Stimulated activated naive CD8-positive, alpha-beta T cell treated with anti-CD3 and anti-CD28 coated beads, Interleukin-15, Interleukin-2, amounts not matched to agents 100 ng/mL and 50 ng/mL, for 24 hours (primary cell): ENCODE results near the gene CASD1.

Experiments
- H3K27ac Mint-ChIP-seq: one replicate; pipeline ENCODE4 v1.8.0; 2021; ENCODE audit warnings: mild to moderate bottlenecking, mixed read lengths
- H3K27me3 Mint-ChIP-seq: one replicate; pipeline ENCODE4 v1.8.0; 2021; ENCODE audit warnings: mixed read lengths
- H3K36me3 Mint-ChIP-seq: one replicate; pipeline ENCODE4 v1.8.0; 2021; ENCODE audit warnings: low read depth, mixed read lengths
- H3K4me1 Mint-ChIP-seq: one replicate; pipeline ENCODE4 v1.8.0; 2021; ENCODE audit warnings: low read depth, mixed read lengths
- H3K4me3 Mint-ChIP-seq: one replicate; pipeline ENCODE4 v1.8.0; 2021; ENCODE audit warnings: mild to moderate bottlenecking, mixed read lengths
- H3K9me3 Mint-ChIP-seq: one replicate; pipeline ENCODE4 v1.8.0; 2021; ENCODE audit warnings: mixed read lengths

Gene CASD1

DNA sequence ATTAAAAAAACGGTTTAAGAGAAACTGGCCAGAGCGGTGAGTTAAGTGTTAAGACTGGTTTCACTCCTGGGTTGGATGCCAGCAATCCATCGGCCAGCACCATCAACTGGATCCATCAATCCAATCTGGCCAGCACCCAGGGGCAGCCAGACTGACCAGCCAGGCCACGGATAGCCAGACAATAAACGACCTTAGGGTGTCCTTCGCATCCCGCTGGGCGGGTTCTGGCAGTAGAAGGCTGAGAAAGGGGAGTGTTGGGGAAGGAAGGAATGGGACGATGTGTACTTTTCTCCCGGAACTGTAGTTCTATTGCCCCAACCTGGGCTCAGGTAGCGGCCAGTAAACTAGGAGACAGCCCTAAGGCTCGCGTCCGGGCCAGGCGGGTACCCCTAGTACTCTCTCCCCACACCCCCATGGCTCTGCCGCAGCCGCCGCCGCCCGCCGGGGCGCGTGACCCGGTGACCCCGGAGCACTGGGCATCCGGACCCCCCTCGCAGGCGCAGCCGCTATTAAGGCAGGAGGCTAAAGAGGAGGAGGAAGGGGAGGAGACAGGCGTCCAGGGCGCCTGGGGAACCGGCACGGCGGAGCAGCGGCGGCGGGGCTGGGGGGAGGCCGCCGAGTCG, at the start of gene CASD1:
CASD1 (plus strand) TSS at position 546 of the 623 bp plus-strand sequence. CDS start 276 bp downstream, outside the sequence.
- no peaks in the 10 kb centered on the region for H3K27me3 Mint-ChIP-seq
- H3K9me3 Mint-ChIP-seq, result no peaks in the 10 kb centered on the region
- peaks cover 15% of the 10 kb centered on the region for H3K36me3 Mint-ChIP-seq
- H3K4me1 Mint-ChIP-seq, result peaks cover 44% of the 10 kb centered on the region
- H3K4me3 Mint-ChIP-seq, result peak within 1 kb of the TSS; percentile 85
- peak within 1 kb of the TSS; percentile 93 for H3K27ac Mint-ChIP-seq

DNA sequence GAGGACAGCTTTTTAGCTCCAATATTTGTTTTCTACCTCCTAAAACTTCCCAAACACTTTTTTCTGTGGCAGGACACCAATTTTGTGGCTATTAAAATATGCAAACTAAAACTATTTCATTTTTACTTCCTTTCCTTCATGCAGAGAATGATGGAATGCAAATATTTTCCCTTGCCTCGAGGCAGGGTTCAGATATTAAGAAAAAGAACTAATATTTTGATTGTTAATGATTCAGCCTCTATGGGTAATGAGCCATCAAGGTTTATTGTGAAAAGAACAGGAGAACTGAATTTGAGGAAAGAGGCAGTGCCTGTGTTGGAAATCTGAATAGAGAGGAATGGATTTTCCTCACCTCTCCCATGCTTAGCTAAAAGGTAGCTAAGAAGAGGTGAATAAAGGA, 43.1 kb upstream of the CASD1 start:
- Mint-ChIP-seq H3K27ac (no peak overlapping the region), H3K36me3 (no peaks in the 10 kb centered on the region), H3K27me3 (peaks cover 15% of the 10 kb centered on the region), H3K4me3 (no peak overlapping the region), H3K4me1 (no peaks in the 10 kb centered on the region), H3K9me3 (peaks cover 5% of the 10 kb centered on the region)

DNA sequence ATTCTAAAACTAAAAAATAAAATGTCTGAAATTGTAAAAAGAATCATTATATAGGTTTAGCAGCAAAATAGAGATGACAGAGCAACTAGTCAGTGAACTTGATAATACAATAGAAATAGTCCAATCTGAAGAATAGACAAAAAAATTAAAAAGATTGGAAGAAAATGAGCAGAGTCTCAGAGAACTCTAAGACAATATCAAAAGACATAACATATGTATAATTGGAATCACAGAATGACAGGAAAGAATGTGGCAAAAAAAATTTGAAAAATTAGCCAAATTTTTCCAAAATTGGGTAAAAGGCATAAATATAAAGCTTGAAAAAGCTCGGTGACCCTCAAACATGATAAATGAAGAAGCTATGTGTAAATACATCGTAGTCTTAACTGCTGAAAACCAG, 38.0 kb upstream of the CASD1 start:
- Mint-ChIP-seq H3K4me1 (no peaks in the 10 kb centered on the region), H3K4me3 (no peak overlapping the region), H3K9me3 (peaks cover 5% of the 10 kb centered on the region), H3K27me3 (peaks cover 17% of the 10 kb centered on the region), H3K27ac (no peak overlapping the region), H3K36me3 (no peaks in the 10 kb centered on the region)

DNA sequence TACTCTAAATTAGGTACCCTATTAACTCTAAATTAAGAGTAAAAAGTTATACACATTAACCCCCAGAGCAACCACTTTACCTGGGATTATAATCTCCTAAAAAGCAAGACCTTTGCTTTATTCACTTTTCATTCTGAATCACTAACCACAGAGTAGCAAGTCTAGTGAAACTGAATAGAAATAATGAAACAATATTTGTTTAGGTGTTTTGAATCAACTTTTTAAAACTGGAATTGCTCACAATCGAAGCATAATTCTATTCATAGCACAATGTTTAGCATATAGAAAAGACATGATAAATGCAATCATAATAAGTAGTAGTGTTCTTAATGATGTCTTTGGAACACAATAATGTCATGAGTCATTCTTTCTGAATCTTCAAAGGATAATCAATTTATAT, 37.0 kb upstream of the CASD1 start:
- peaks cover 18% of the 10 kb centered on the region for H3K27me3 Mint-ChIP-seq
- no peaks in the 10 kb centered on the region for H3K4me1 Mint-ChIP-seq
- H3K27ac Mint-ChIP-seq, result no peak overlapping the region
- no peak overlapping the region for H3K4me3 Mint-ChIP-seq
- no peaks in the 10 kb centered on the region for H3K36me3 Mint-ChIP-seq
- peaks cover 5% of the 10 kb centered on the region for H3K9me3 Mint-ChIP-seq

DNA sequence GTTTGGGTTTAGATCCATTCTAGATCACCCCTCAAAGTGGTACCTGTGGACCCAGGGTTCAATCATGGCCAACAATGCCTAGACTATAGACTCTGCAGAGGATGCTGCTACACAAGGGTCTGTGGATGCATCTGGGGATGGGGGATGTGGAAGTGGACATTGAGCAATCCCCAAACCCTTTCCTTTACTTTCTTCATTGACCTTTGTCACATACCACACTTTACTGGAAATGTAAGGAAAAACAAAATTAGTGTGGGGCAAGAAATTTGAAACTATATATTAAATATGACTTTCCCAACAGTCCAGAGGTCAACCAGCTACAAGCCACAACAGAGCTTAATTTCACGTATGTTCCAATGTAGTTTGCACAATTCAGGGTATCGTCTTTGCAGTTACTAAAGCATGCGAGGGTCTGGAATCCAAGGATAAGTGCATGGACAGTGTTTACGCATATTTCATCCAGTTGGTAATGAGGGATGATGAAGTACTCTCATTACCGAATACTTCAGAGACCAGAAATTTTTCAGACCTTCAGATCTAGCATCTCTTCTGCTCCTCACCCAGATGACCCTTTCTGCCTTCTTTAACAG, 33.3 kb upstream of the CASD1 start:
- no peak overlapping the region for H3K27ac Mint-ChIP-seq
- no peaks in the 10 kb centered on the region for H3K36me3 Mint-ChIP-seq
- H3K27me3 Mint-ChIP-seq, result peaks cover 18% of the 10 kb centered on the region
- no peaks in the 10 kb centered on the region for H3K9me3 Mint-ChIP-seq
- no peaks in the 10 kb centered on the region for H3K4me1 Mint-ChIP-seq
- H3K4me3 Mint-ChIP-seq, result no peak overlapping the region

DNA sequence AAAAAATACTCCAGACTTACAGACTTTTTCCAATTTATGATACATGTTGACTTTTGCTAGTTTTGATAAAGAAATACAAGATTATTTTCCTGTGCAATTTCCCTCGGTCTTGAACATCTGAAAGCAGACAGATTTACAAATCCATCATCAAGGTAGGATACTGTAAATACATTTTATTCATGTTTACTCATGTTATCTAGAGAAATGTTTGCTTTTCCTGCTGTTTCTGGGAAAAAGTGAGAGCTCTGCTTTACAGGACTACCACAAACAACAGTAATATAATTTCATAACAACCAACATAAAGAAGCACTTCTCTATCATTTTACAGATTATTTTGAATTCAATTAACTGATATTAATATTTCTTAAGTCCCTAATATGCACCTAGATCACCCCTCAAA, 31.7 kb upstream of the CASD1 start:
- peaks cover 18% of the 10 kb centered on the region for H3K27me3 Mint-ChIP-seq
- H3K4me1 Mint-ChIP-seq, result no peaks in the 10 kb centered on the region
- H3K36me3 Mint-ChIP-seq, result no peaks in the 10 kb centered on the region

DNA sequence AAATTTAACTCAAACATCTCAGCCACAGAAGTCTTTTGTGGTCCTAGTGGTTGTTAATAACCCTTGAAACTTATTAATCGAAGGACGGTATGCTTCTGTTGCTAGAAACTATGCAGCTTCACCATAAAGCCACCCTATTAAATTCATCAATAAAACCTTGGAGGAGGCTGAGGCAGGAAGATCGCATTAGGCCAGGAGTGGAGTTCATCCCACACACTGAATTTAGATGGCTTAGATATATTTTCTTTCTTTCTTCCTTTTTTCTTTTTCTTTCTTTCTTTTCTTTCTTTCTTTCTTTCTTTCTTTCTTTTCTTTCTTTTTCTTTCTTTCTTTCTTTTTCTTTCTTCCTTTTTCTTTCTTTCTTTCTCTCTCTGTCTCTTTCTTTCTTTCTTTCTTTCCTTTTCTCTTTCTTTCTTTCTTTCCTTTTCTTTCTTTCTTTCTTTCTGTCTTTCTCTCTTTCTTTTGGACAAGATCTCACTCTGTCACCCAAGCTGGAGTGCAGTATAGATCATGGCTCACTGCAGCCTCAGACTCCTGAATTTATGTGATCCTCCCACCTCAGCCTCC, 30.9 kb upstream of the CASD1 start:
- Mint-ChIP-seq H3K27ac (no peak overlapping the region), H3K4me3 (no peak overlapping the region), H3K27me3 (peaks cover 22% of the 10 kb centered on the region), H3K9me3 (no peaks in the 10 kb centered on the region), H3K4me1 (no peaks in the 10 kb centered on the region), H3K36me3 (no peaks in the 10 kb centered on the region)

More for the DNA sequence above, 31.7 kb upstream of the CASD1 start:
- H3K4me3 Mint-ChIP-seq, result no peak overlapping the region
- H3K27ac Mint-ChIP-seq, result no peak overlapping the region
- H3K9me3 Mint-ChIP-seq, result no peaks in the 10 kb centered on the region

DNA sequence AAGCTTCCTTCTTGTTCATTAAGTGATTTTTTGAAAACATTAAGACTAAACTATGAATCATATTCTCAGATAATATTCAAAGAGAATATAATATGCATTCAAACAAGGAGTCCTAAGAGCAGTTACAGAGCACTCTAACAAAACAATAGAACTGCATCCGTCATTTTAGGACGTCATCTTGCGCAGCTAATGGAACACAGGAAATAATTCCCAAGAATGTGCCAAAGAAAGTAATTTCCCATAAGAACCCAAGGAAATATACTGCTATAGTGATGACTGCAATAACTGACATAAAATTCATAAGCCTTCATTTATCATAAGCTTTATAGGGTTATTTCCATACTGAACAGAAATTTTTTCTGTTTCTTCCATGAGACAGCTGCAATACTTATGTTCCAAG, 28.3 kb upstream of the CASD1 start:
- no peaks in the 10 kb centered on the region for H3K36me3 Mint-ChIP-seq
- H3K4me1 Mint-ChIP-seq, result no peaks in the 10 kb centered on the region
- H3K27ac Mint-ChIP-seq, result no peak overlapping the region
- peaks cover 35% of the 10 kb centered on the region for H3K27me3 Mint-ChIP-seq
- no peaks in the 10 kb centered on the region for H3K9me3 Mint-ChIP-seq
- H3K4me3 Mint-ChIP-seq, result no peak overlapping the region

DNA sequence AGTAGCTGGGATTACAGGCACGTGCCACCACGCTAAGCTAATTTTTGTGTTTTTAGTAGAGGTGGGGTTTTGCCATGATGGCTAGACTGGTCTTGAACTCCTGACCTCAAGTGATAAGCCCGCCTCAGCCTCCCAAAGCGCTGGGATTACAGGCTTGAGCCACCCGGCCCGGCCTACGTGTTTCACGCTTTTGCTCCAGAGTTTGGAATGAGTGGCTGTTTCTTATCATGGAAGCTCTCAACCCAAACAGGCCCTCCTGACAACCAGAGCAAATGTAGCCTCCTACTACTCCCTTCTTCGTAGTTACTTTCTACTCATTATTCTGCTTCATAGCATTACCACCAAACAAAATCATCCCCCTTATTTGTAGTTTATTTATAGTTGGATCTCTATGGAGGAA, 26.8 kb upstream of the CASD1 start:
- Mint-ChIP-seq H3K36me3 (no peaks in the 10 kb centered on the region), H3K4me1 (no peaks in the 10 kb centered on the region), H3K27me3 (peaks cover 38% of the 10 kb centered on the region), H3K9me3 (no peaks in the 10 kb centered on the region), H3K4me3 (no peak overlapping the region), H3K27ac (no peak overlapping the region)

DNA sequence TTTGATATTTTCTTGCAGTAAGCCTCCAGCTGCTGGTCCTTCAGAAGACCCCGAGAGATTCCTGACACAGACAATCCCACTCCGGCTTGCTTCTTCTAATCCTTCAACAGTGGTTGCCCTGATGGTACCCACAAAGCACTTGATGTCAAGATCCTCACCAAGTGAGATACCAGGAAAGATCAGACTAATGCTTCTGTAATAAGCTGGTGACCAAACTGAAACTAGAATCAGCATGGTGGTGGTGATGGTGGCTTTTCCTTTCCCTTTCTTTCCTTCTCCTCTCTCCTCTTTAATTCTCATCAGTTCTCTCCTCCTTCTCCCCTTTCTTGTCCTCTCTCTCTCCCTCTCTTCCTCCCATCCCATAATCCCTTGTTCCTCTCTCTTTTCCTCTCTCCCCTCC, 25.8 kb upstream of the CASD1 start:
- Mint-ChIP-seq H3K9me3 (no peaks in the 10 kb centered on the region), H3K27me3 (peaks cover 45% of the 10 kb centered on the region), H3K36me3 (no peaks in the 10 kb centered on the region), H3K4me3 (no peak overlapping the region), H3K27ac (no peak overlapping the region), H3K4me1 (no peaks in the 10 kb centered on the region)

DNA sequence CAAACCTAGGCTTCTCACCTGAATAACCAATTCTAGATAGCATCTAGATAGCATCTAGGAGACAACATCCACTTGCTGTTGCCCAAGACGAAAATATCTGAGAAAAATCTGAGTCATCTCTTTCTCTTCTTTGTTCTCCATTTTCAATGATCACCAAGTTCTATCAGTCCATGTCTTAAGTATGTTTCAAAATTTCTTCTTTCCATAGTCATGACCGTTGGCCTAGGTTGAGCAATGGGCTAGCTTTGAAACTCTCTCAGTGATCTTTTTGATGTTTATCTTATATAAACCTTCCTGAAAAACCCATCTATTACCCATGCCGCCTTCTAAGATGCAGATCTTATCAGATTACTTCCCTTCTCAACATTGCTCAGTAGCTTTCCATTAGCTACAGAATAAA, 23.4 kb upstream of the CASD1 start:
- no peak overlapping the region for H3K4me3 Mint-ChIP-seq
- H3K27ac Mint-ChIP-seq, result no peak overlapping the region
- H3K36me3 Mint-ChIP-seq, result no peaks in the 10 kb centered on the region
- no peaks in the 10 kb centered on the region for H3K9me3 Mint-ChIP-seq
- peaks cover 47% of the 10 kb centered on the region for H3K27me3 Mint-ChIP-seq
- H3K4me1 Mint-ChIP-seq, result no peaks in the 10 kb centered on the region

DNA sequence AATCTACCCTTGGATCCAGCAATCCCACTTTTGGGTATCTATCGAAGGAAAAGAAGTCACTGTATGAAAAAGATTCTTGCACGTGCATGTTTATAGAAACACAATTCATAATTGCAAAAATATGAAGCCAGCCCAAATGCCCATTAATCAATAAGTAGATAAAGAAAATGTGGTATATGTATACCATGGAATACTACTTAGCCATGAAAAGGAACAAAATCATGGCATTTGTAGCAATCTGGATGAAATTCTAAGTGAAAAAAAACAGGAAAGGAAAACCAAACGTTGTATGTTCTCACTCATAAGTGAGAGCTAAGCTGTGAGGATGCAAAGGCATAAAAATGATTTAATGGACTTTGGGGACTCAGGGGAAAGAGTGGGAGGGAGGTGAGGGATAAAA, 18.2 kb upstream of the CASD1 start:
- Mint-ChIP-seq H3K4me1 (peaks cover 3% of the 10 kb centered on the region), H3K27me3 (peaks cover 39% of the 10 kb centered on the region), H3K27ac (no peak overlapping the region), H3K9me3 (no peaks in the 10 kb centered on the region), H3K4me3 (no peak overlapping the region), H3K36me3 (no peaks in the 10 kb centered on the region)

DNA sequence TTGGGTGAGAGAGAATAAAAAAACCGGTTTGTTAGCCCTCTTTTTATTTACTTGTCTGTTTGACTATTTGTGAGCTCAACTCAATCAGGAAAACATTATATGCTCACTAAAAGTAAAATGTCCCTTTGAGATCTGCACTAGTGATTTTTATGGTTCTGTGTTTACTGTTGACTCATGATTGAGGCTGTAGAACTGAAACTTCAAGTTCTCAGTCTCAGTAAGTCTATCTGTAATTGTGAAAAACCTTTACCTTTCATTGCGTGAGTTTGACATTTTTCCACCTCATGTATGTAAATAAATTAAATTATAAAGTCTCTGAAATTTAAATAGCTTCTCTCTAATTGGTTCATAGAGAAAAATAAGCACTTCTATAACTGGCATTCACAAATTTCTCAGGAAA, 17.0 kb upstream of the CASD1 start:
- peaks cover 3% of the 10 kb centered on the region for H3K4me1 Mint-ChIP-seq
- no peaks in the 10 kb centered on the region for H3K36me3 Mint-ChIP-seq
- H3K4me3 Mint-ChIP-seq, result no peak overlapping the region
- no peak overlapping the region for H3K27ac Mint-ChIP-seq
- H3K27me3 Mint-ChIP-seq, result peaks cover 34% of the 10 kb centered on the region
- H3K9me3 Mint-ChIP-seq, result no peaks in the 10 kb centered on the region

DNA sequence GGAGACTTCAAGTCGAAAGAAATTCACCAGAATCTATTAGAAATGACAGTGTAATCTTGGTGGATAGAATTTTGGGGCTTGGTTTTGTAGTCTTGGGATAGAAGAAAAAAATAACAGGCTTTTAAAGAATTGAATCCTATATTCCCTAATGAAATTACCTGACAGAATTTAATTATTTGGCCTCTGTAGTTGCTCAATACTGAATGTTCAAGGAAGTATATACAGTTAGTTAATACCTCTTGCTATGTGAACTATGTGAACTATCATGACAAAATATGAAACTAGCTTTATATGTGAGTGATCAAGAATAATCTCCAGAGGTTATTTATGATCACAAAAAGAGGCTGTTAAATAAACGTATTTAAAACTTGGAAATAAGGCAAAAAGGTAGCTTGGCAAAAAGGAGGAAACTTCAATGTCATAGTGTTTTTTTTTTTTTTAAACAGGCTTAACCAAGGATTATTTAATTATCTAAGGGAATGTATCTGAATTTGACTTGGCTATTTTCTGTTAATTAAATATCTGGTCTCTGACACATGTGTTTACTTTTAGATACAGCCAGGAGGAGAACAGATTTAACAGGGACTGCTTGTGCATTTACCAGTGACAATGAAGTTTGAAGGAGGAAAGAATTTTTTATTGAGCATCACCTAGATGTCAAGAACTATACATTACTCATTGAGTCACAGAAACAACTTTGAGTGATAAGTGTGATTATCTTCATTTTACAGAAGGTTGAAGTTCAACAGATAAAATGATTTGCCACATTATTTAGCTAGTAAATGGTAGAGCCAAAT, 11.5 kb upstream of the CASD1 start:
- Mint-ChIP-seq H3K36me3 (no peaks in the 10 kb centered on the region), H3K27ac (no peak overlapping the region), H3K9me3 (no peaks in the 10 kb centered on the region), H3K4me3 (no peak overlapping the region), H3K4me1 (no peaks in the 10 kb centered on the region), H3K27me3 (peaks cover 26% of the 10 kb centered on the region)

DNA sequence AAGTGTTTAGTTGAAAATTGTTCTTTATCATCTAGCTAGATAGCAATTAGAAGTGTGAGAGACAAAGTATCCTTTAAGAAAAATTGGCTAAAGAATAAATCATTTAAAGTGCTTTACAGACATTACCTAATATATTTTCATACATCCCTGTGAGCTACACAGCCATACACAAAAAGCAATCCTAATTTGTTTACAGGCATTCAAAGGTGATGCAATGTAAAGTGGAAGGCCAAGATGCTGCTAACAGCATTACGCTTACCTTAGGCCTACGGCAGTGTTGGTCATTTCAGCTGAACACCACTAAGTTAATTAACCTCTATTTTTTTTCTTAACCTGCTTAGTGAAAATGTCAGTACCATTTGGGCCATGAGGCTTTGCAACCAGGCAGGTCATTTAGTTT, 10.7 kb upstream of the CASD1 start:
- Mint-ChIP-seq H3K27me3 (peaks cover 26% of the 10 kb centered on the region), H3K27ac (no peak overlapping the region), H3K36me3 (no peaks in the 10 kb centered on the region), H3K4me3 (no peak overlapping the region), H3K4me1 (no peaks in the 10 kb centered on the region), H3K9me3 (no peaks in the 10 kb centered on the region)
